H1 (cell line): ENCODE data around the gene DNMT3L.
"Not testable (repeated sequence)": the region's sequence is repeated elsewhere in the genome, so short reads cannot be mapped to it uniquely, and the experiment has no call there.

ENCODE experiments used
- BACH1 ChIP-seq: IDR thresholded peaks from 2 replicates; pipeline ENCODE4 v1.6.1; 2012; ENCODE audit warnings: low read length, improper control_type of control experiment
- EZH2 ChIP-seq: fragments of 200-600 bp; sonication (generic); IDR thresholded peaks from 2 replicates; pipeline ENCODE4 v1.7.1; 2012; ENCODE audit warnings: low read depth, mild to moderate bottlenecking, moderate library complexity, low read length, inconsistent platforms; ENCODE audit not compliant: severe bottlenecking
- MAFK ChIP-seq: IDR thresholded peaks from 2 replicates; pipeline ENCODE4 v1.6.1; 2012; ENCODE audit warnings: low read depth, mild to moderate bottlenecking, improper control_type of control experiment, low read length
- SAP30 ChIP-seq: fragments of 300-600 bp; sonication (generic); IDR thresholded peaks from 2 replicates; pipeline ENCODE4 v1.7.1; 2012; ENCODE audit warnings: low read length, moderate library complexity, mild to moderate bottlenecking, inconsistent platforms; ENCODE audit not compliant: insufficient read depth, insufficient replicate concordance
- TF ChIP-seq, protein P1 (sequence below), 3 experiments: IDR thresholded peaks; 1 replicate in 2 of 3; 2 replicates in 1 of 3; pipeline versions ENCODE4 v1.5.1 to v1.6.1; 2011; ENCODE audit warnings: low read length in 3 of 3, mild to moderate bottlenecking in 3 of 3, inconsistent platforms in 2 of 3, low read depth in 1 of 3, moderate library complexity in 1 of 3; ENCODE audit not compliant: insufficient read depth in 1 of 3; ENCODE audit errors: control extremely low read depth in 1 of 3

DNA sequence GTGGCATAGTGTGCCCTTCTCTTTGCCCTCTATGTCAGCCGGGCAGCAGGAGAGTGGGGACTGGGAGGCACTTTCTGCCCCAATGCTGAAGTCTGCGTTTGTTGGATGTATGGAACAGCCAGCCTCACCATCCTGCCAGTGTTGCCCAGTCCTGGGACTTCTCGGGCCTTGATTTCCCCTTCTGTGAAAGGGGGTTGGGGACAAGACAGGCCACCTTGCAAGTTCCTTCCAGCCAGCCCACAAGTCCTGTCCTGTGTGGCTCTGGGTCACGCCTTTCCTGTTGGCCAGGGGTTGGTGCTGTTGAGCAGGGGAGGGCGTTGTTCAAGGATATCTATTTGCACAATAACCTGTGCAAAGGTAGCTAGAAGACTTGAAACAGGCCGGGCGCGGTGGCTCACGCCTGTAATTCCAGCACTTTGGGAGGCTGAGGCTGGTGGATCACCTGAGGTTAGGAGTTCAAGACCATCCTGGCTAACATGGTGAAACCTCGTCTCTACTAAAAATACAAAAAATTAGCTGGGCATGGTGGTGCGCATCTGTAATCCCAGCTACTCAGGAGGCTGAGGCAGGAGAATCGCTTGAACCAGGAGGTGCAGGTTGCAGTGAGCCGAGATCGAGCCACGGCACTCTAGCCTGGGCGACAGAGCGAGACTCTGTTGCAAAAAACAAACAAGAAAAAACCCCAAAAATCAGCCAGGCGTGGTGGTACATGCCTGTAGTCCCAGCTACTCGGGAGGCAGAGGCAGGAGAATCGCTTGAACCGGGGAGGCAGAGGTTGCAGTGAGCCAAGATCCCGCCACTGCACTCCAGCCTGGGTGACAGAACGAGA, 41.1 kb upstream of the DNMT3L start:
- TF ChIP-seq MAFK, SAP30, EZH2, BACH1: not testable (repeated sequence)
- TF ChIP-seq, protein P1, sequence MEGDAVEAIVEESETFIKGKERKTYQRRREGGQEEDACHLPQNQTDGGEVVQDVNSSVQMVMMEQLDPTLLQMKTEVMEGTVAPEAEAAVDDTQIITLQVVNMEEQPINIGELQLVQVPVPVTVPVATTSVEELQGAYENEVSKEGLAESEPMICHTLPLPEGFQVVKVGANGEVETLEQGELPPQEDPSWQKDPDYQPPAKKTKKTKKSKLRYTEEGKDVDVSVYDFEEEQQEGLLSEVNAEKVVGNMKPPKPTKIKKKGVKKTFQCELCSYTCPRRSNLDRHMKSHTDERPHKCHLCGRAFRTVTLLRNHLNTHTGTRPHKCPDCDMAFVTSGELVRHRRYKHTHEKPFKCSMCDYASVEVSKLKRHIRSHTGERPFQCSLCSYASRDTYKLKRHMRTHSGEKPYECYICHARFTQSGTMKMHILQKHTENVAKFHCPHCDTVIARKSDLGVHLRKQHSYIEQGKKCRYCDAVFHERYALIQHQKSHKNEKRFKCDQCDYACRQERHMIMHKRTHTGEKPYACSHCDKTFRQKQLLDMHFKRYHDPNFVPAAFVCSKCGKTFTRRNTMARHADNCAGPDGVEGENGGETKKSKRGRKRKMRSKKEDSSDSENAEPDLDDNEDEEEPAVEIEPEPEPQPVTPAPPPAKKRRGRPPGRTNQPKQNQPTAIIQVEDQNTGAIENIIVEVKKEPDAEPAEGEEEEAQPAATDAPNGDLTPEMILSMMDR (IDR thresholded peaks at IDR 0.05; ENCODE audit: control extremely low read depth in 1 of 3, insufficient read depth in 1 of 3, low read depth in 1 of 3, low read length in 3 of 3), result peak in 2 of 3 experiments; percentile 48 to 57; a peak in 3 of 4 replicates
